ENCODE results near the gene TUBA4A. TPM values are rescaled to one million over a fixed set of nuclear protein-coding genes. Genes with fewer than 3 reads are reported as not detected.

Gene TUBA4A
- total and polyA plus RNA-seq, 2 of the 8 experiments (the other 6 are each of a cell fraction or from before 2014, with no cell fraction given) = 67.3 to 172 TPM

DNA sequence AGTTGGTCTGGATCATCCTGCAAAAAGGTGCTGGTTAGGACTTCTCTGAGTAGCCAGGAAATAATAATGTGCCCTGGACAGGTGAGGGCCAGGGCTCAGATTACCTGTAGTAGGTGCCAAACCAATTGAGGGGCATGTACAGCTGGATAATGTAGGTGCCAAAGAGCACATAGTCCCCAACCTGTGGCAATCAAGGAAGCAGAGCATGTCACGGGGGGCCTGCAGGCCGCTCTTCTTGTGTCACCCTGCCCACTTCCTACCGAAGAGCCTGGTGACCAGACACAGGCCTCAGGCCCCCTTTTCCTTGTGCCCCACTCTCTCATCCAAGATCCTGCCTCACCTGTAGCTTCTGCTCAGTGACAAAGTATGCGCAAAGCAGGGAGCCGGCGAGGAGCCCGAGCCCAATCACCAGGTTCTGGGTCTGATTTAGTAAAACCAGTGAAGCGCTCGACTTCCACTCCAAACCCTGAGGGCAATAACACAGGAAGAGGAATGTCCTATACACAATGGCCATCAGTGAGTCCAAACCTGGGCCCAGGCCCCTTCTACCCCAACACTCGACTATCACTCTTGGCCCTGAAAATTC is 40.1 kb downstream of the TUBA4A start:
- no peak overlapping the region for H2AK5ac ChIP-seq (ENCODE audit: low read depth, low read length)
- no peak overlapping the region for H2BK5ac ChIP-seq (ENCODE audit: low read depth, low read length)
- H3K27ac ChIP-seq (ENCODE audit: low read depth, low read length) = no peak overlapping the region
- H3K23ac ChIP-seq (ENCODE audit: insufficient read length) = no peak overlapping the region
- no peak overlapping the region for H2BK120ac ChIP-seq (replicated peaks; ENCODE audit: low read depth, low read length)
- H4K91ac ChIP-seq (replicated peaks; ENCODE audit: insufficient read length, low read length) = no peak overlapping the region
- FAIRE-seq (no peak), DNase-seq (ENCODE audit: low read depth in 1 of 2, low spot score in 2 of 2) (no peak)
- H2BK15ac ChIP-seq (ENCODE audit: low read length) = no peak overlapping the region
- no peak overlapping the region for H3K4me3 ChIP-seq (ENCODE audit: extremely low read depth in 1 of 4, insufficient read depth in 2 of 4, low read depth in 3 of 4, low read length in 4 of 4)
- peaks cover 7% of the 10 kb centered on the region for H3K23me2 ChIP-seq (ENCODE audit: low read depth, low read length)
- no peak overlapping the region for H2BK20ac ChIP-seq (ENCODE audit: low read length)
- no peak overlapping the region for H3K56ac ChIP-seq (replicated peaks; ENCODE audit: insufficient read length, low read depth, low read length)
- ChIA-PET CTCF (ENCODE audit: partially characterized antibody) (interaction anchor here (0.6 to 1.8 kb wide), 4 partner anchors 31 to 413 kb away, joined by 3 to 4 read pairs (median 4); no protein-coding TSS in a partner anchor), POLR2A (ENCODE audit: partially characterized antibody) (interaction anchor here (0.6 to 1.5 kb wide), 6 partner anchors 16 to 51 kb away, joined by 3 to 7 read pairs (median 3); partner anchors contain the start of genes ANKZF1, ATG9A, GLB1L and STK16)
- no peak overlapping the region for H2BK12ac ChIP-seq (ENCODE audit: low read depth, low read length)
- H3K18ac ChIP-seq (ENCODE audit: extremely low read depth, low read length) = no peak overlapping the region
- H3K4ac ChIP-seq (replicated peaks; ENCODE audit: insufficient read length, low read depth, low read length) = no peak overlapping the region
- H4K20me1 ChIP-seq (replicated peaks in 1 of 2; ENCODE audit: control insufficient read depth in 1 of 2, insufficient read depth in 2 of 2, low read length in 2 of 2) = peaks cover 0 to 2% of the 10 kb centered on the region in 2 experiments
- no peak overlapping the region for H2AFZ ChIP-seq (ENCODE audit: low read length)
- peaks cover 0 to 2% (median 0%) of the 10 kb centered on the region in 4 experiments; a peak in 2 of 7 replicates for H3K4me1 ChIP-seq (replicated peaks in 1 of 4; ENCODE audit: control insufficient read depth in 3 of 4, insufficient read depth in 4 of 4, low read length in 3 of 4)
- H3K27me3 ChIP-seq (replicated peaks in 1 of 4; ENCODE audit: control insufficient read depth in 3 of 4, extremely low read depth in 1 of 4, insufficient read depth in 3 of 4, low read length in 3 of 4) = no peaks in the 10 kb centered on the region
- WGBS, 2 experiments (ENCODE audit: extremely low coverage in 1 of 2, insufficient coverage in 1 of 2, insufficient read length in 1 of 2, insufficient replicate concordance in 2 of 2, low coverage in 1 of 2, low lambda C conversion rate in 2 of 2, missing lambda C conversion rate in 1 of 2) = 89% methylated on average over 10 of the region's 10 CpGs; no CpG with 5 or more reads in 1 of the 2 experiments
- H3K79me2 ChIP-seq (ENCODE audit: control insufficient read depth in 1 of 2, insufficient read depth in 2 of 2, low read length in 2 of 2) = no peaks in the 10 kb centered on the region
- H3K79me1 ChIP-seq (ENCODE audit: low read depth, low read length) = no peaks in the 10 kb centered on the region
- H3K9me3 ChIP-seq (ENCODE audit: insufficient read depth in 2 of 2, low read depth in 1 of 2, low read length in 1 of 2) = no peaks in the 10 kb centered on the region
- no peak overlapping the region for H3K4me2 ChIP-seq (ENCODE audit: insufficient read depth in 1 of 2, low read depth in 2 of 2, low read length in 2 of 2)
- peaks cover 14 to 57% (median 29%) of the 10 kb centered on the region in 4 experiments for H3K36me3 ChIP-seq (ENCODE audit: control insufficient read depth in 2 of 4, insufficient read depth in 4 of 4, low read length in 3 of 4)
- H4K5ac ChIP-seq (ENCODE audit: insufficient read length, low read depth, low read length) = no peak overlapping the region
- no peak overlapping the region for H3K14ac ChIP-seq (ENCODE audit: insufficient read length)
- H3K9ac ChIP-seq (replicated peaks in 1 of 4; ENCODE audit: extremely low read depth in 1 of 4, low read depth in 3 of 4, low read length in 3 of 4) = no peak overlapping the region
- no peak for TF ChIP-seq YY1 (IDR thresholded peaks at IDR 0.05; ENCODE audit: low read depth, low read length)
- TF ChIP-seq CEBPB (IDR thresholded peaks at IDR 0.05; ENCODE audit: low read depth, low read length) = no peak
- TF ChIP-seq RFX5 (IDR thresholded peaks at IDR 0.05; ENCODE audit: borderline replicate concordance, low read depth, low read length) = no peak
- TF ChIP-seq CREB1 (IDR thresholded peaks at IDR 0.05) = no peak
- no peak for TF ChIP-seq ASH2L (IDR thresholded peaks at IDR 0.05; ENCODE audit: low read length)
- no peak for TF ChIP-seq BCL11A (IDR thresholded peaks at IDR 0.05; ENCODE audit: low read depth in 2 of 2, low read length in 2 of 2)
- no peak for TF ChIP-seq TBP (IDR thresholded peaks at IDR 0.05; ENCODE audit: low read depth, low read length)
- no peak for TF ChIP-seq CBX8 (IDR thresholded peaks at IDR 0.05; ENCODE audit: borderline replicate concordance, low read depth, low read length)
- no peak for TF ChIP-seq FOSL1 (IDR thresholded peaks at IDR 0.05; ENCODE audit: insufficient read depth, low read depth, low read length)
- no peak for TF ChIP-seq EZH2 (IDR thresholded peaks at IDR 0.05; ENCODE audit: low read depth, low read length, severe bottlenecking)
- no peak for TF ChIP-seq EP300 (IDR thresholded peaks at IDR 0.05; ENCODE audit: borderline replicate concordance in 1 of 2, low read depth in 2 of 2, low read length in 2 of 2)
- no peak overlapping the region for H4K8ac ChIP-seq (ENCODE audit: extremely low read depth, insufficient read depth, low read length)

Data from H1 (cell line).